Measurements from ENCODE around the gene AIRE.

DNA sequence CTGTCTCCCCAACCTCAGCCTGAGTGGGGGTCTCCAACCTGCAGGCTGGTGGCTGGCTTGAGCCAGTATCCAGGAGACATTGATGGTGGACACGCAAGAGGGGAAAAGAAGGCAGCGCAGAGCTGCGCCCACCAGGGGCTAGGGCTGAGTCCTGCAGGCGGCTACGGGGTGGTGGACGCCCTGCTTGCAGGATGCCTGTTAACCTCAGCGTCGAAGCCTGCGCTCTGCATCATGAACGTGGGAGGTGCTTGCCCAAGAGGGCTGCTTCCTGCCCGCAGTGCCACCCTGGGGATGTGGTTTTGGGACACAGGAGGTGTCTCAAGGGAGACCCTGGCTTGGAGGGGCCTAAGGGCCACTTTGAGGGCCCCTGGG lies 41.9 kb downstream of the AIRE start:
- TF ChIP-seq EZH2 (IDR thresholded peaks at IDR 0.05; ENCODE audit: borderline replicate concordance, low read depth, low read length, poor library complexity, severe bottlenecking) = no peak
- TF ChIP-seq, protein P1, sequence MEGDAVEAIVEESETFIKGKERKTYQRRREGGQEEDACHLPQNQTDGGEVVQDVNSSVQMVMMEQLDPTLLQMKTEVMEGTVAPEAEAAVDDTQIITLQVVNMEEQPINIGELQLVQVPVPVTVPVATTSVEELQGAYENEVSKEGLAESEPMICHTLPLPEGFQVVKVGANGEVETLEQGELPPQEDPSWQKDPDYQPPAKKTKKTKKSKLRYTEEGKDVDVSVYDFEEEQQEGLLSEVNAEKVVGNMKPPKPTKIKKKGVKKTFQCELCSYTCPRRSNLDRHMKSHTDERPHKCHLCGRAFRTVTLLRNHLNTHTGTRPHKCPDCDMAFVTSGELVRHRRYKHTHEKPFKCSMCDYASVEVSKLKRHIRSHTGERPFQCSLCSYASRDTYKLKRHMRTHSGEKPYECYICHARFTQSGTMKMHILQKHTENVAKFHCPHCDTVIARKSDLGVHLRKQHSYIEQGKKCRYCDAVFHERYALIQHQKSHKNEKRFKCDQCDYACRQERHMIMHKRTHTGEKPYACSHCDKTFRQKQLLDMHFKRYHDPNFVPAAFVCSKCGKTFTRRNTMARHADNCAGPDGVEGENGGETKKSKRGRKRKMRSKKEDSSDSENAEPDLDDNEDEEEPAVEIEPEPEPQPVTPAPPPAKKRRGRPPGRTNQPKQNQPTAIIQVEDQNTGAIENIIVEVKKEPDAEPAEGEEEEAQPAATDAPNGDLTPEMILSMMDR (conservative IDR thresholded peaks at IDR 0.05; ENCODE audit: low read depth, low read length) = no peak

All from A673 (cell line).